ENCODE data around the gene DELE1.

GRCh38 chr5:141906972-141907371 is 16.7 kb upstream of the DELE1 start:
- TF ChIP-seq POLR2AphosphoS5 (IDR thresholded peaks at IDR 0.05) (no peak), CTCF (IDR thresholded peaks at IDR 0.05) (no peak)

All from gastroesophageal sphincter (tissue), 3 donors.